GM19099 (cell line): ENCODE measurements around the gene ERC2.

Source experiments
- POLR2A ChIP-seq: IDR thresholded peaks from 3 replicates; pipeline ENCODE4 v1.6.1; 2011; ENCODE audit warnings: low read depth; ENCODE audit not compliant: insufficient read length; ENCODE audit errors: extremely low read depth

The ERC2 gene

GRCh38 chr3:56052188-56052587 is 416.1 kb downstream of the ERC2 start:
- TF ChIP-seq POLR2A, result no peak

GRCh38 chr3:56051052-56051451 is 417.2 kb downstream of the ERC2 start:
- no peak for TF ChIP-seq POLR2A

GRCh38 chr3:56048946-56049345 is 419.3 kb downstream of the ERC2 start:
- no peak for TF ChIP-seq POLR2A

GRCh38 chr3:56048331-56048730 is 419.9 kb downstream of the ERC2 start:
- TF ChIP-seq POLR2A, result no peak

- TF ChIP-seq POLR2A, result no peak
Measured at GRCh38 chr3:56042326-56042951, 425.8 kb downstream of the ERC2 start.

GRCh38 chr3:56025326-56025725 is 442.9 kb downstream of the ERC2 start:
- TF ChIP-seq POLR2A, result no peak

- no peak for TF ChIP-seq POLR2A
Measured at GRCh38 chr3:56023546-56023945, 444.7 kb downstream of the ERC2 start.

GRCh38 chr3:56022619-56023018 is 445.6 kb downstream of the ERC2 start:
- TF ChIP-seq POLR2A, result no peak

GRCh38 chr3:56019490-56020146 is 448.6 kb downstream of the ERC2 start:
- TF ChIP-seq POLR2A, result no peak

- no peak for TF ChIP-seq POLR2A
Measured at GRCh38 chr3:56012721-56013120, 455.5 kb downstream of the ERC2 start.

GRCh38 chr3:56005196-56005805 is 463.0 kb downstream of the ERC2 start:
- TF ChIP-seq POLR2A, result no peak

GRCh38 chr3:56003129-56003528 is 465.1 kb downstream of the ERC2 start:
- no peak for TF ChIP-seq POLR2A

GRCh38 chr3:56001991-56002390 is 466.3 kb downstream of the ERC2 start:
- no peak for TF ChIP-seq POLR2A

- no peak for TF ChIP-seq POLR2A
Measured at GRCh38 chr3:56001537-56001936, 466.7 kb downstream of the ERC2 start.

- no peak for TF ChIP-seq POLR2A
Measured at GRCh38 chr3:55989366-55989765, 478.9 kb downstream of the ERC2 start.

GRCh38 chr3:55988905-55989304 is 479.4 kb downstream of the ERC2 start:
- no peak for TF ChIP-seq POLR2A
